IMR-90 (cell line): ENCODE measurements around the gene KRT76. TPM values are rescaled to one million over a fixed set of nuclear protein-coding genes. Genes with fewer than 3 reads are reported as not detected.

ENCODE experiments used
- ATAC-seq: fragments of 200-7000 bp; cut with Tn5 transposase; 2 replicates; pipeline ENCODE4 v1.9.1; 2020; ENCODE audit warnings: low read depth, mild to moderate bottlenecking, moderate library complexity
- BruUV-seq: library from RNA; stranded (reverse); fragments of 400-500 nt; replicated peaks from 2 replicates; lab custom pipeline; 2021; lab: Mats Ljungman, UMichigan
- CTCF ChIA-PET: fragments of 300-600 bp; formaldehyde crosslinking; extraction: SDS; loops from one replicate; lab custom pipeline; 2021; ENCODE audit warnings: antibody characterized with exemption; lab: Yijun Ruan, JAX
- POLR2A ChIA-PET: fragments of 300-600 bp; sonication (Branson Sonifier 250); formaldehyde crosslinking; loops from one replicate; lab custom pipeline; 2022; ENCODE audit warnings: antibody characterized with exemption; ENCODE audit not compliant: unreplicated experiment; lab: Charles Lee
- DNase-seq: peaks from one replicate; pipeline ENCODE4 v3.0.0; 2013
- H2AFZ ChIP-seq: replicated peaks from 2 replicates; pipeline ENCODE3; 2013; ENCODE audit warnings: low read length, mild to moderate bottlenecking; ENCODE audit not compliant: poor library complexity
- H2AK5ac ChIP-seq: 2 replicates; pipeline ENCODE4 v1.6.1; 2013; ENCODE audit warnings: low read depth, low read length, inconsistent platforms
- H2AK9ac ChIP-seq: replicated peaks from 2 replicates; pipeline ENCODE3; 2013; ENCODE audit warnings: mild to moderate bottlenecking, low read depth, low read length, moderate library complexity; ENCODE audit not compliant: poor library complexity
- H2BK120ac ChIP-seq: 2 replicates; pipeline ENCODE4 v1.6.1; 2013; ENCODE audit warnings: low read depth, low read length, inconsistent platforms
- H2BK15ac ChIP-seq: 3 replicates; pipeline ENCODE4 v1.6.1; 2013; ENCODE audit warnings: low read depth, low read length, inconsistent platforms
- H2BK20ac ChIP-seq: 2 replicates; pipeline ENCODE4 v1.6.1; 2013; ENCODE audit warnings: low read depth, mild to moderate bottlenecking, inconsistent platforms, low read length, moderate library complexity
- H2BK5ac ChIP-seq: 2 replicates; pipeline ENCODE4 v1.6.1; 2013; ENCODE audit warnings: mild to moderate bottlenecking, low read depth, low read length, inconsistent platforms; ENCODE audit not compliant: poor library complexity, severe bottlenecking
- H3K14ac ChIP-seq: replicated peaks from 2 replicates; pipeline ENCODE4 v1.6.1; 2013; ENCODE audit warnings: low read depth, low read length, inconsistent platforms
- H3K18ac ChIP-seq: 2 replicates; pipeline ENCODE4 v1.6.1; 2013; ENCODE audit warnings: low read depth, low read length, control low read depth
- H3K23ac ChIP-seq: 2 replicates; pipeline ENCODE4 v1.6.1; 2013; ENCODE audit warnings: low read depth, low read length, inconsistent platforms
- H3K27ac ChIP-seq: 2 replicates; pipeline ENCODE4 v1.5.1; 2013; ENCODE audit warnings: mild to moderate bottlenecking, control low read depth, low read length; ENCODE audit not compliant: insufficient read depth
- H3K27me3 ChIP-seq: 2 replicates; pipeline ENCODE4 v1.6.1; 2013; ENCODE audit warnings: low read length; ENCODE audit not compliant: control insufficient read depth, insufficient read depth
- H3K36me3 ChIP-seq: 2 replicates; pipeline ENCODE4 v1.6.1; 2013; ENCODE audit warnings: low read length, mixed read lengths; ENCODE audit not compliant: control insufficient read depth, insufficient read depth
- H3K4ac ChIP-seq: 2 replicates; pipeline ENCODE4 v1.6.1; 2013; ENCODE audit warnings: low read depth, low read length, inconsistent platforms
- H3K4me1 ChIP-seq: 2 replicates; pipeline ENCODE4 v1.6.1; 2013; ENCODE audit warnings: low read length, mixed read lengths; ENCODE audit not compliant: control insufficient read depth, insufficient read depth
- H3K4me2 ChIP-seq: 2 replicates; pipeline ENCODE4 v1.6.1; 2013; ENCODE audit warnings: low read depth, mild to moderate bottlenecking, control low read depth, low read length, moderate library complexity
- H3K4me3 ChIP-seq: 2 replicates; pipeline ENCODE4 v1.5.1; 2013; ENCODE audit warnings: low read depth, mild to moderate bottlenecking, control low read depth, low read length, moderate library complexity; ENCODE audit not compliant: insufficient read depth
- H3K56ac ChIP-seq: 2 replicates; pipeline ENCODE4 v1.6.1; 2013; ENCODE audit warnings: low read length, inconsistent platforms; ENCODE audit not compliant: insufficient read depth; ENCODE audit errors: extremely low read depth
- H3K79me1 ChIP-seq, 2 experiments: 2 replicates each; pipeline ENCODE4 v1.6.1; 2013; ENCODE audit warnings: low read length in 2 of 2, inconsistent platforms in 1 of 2, low read depth in 1 of 2
- H3K9ac ChIP-seq: 2 replicates; pipeline ENCODE4 v1.6.1; 2013; ENCODE audit warnings: low read depth, low read length, control low read depth
- H3K9me1 ChIP-seq: 2 replicates; pipeline ENCODE4 v1.6.1; 2013; ENCODE audit warnings: low read length, inconsistent platforms; ENCODE audit not compliant: insufficient read depth
- H3K9me3 ChIP-seq: 2 replicates; pipeline ENCODE4 v1.6.1; 2013; ENCODE audit warnings: low read length; ENCODE audit not compliant: control insufficient read depth, insufficient read depth
- H4K20me1 ChIP-seq: 2 replicates; pipeline ENCODE4 v1.6.1; 2013; ENCODE audit warnings: low read length, inconsistent platforms; ENCODE audit not compliant: insufficient read depth
- H4K5ac ChIP-seq: 2 replicates; pipeline ENCODE4 v1.6.1; 2013; ENCODE audit warnings: mild to moderate bottlenecking, low read depth, low read length, control low read depth
- H4K8ac ChIP-seq, 2 experiments: 2 replicates each; pipeline ENCODE4 v1.6.1; 2013; ENCODE audit warnings: low read depth in 2 of 2, low read length in 2 of 2, control low read depth in 1 of 2, inconsistent platforms in 1 of 2
- H4K91ac ChIP-seq: 2 replicates; pipeline ENCODE4 v1.6.1; 2013; ENCODE audit warnings: low read depth, low read length, inconsistent platforms; ENCODE audit not compliant: insufficient read depth
- BHLHE40 ChIP-seq: fragments of 150-350 bp; IDR thresholded peaks from 2 replicates; pipeline ENCODE4 v1.6.1; 2016; ENCODE audit warnings: mild to moderate bottlenecking, low read depth, low read length
- CEBPB ChIP-seq: IDR thresholded peaks from 2 replicates; pipeline ENCODE4 v1.6.1; 2012; ENCODE audit warnings: low read depth, low read length, improper control_type of control experiment
- CHD1 ChIP-seq: IDR thresholded peaks from 2 replicates; pipeline ENCODE4 v1.6.1; 2012; ENCODE audit warnings: low read depth, low read length, improper control_type of control experiment
- FOS ChIP-seq: fragments of 150-350 bp; IDR thresholded peaks from 2 replicates; pipeline ENCODE4 v1.6.1; 2016; ENCODE audit warnings: low read depth, low read length
- MAFK ChIP-seq: IDR thresholded peaks from 2 replicates; pipeline ENCODE4 v1.6.1; 2012; ENCODE audit warnings: low read depth, low read length, improper control_type of control experiment
- MXI1 ChIP-seq: IDR thresholded peaks from 2 replicates; pipeline ENCODE4 v1.6.1; 2012; ENCODE audit warnings: low read depth, mild to moderate bottlenecking, low read length, moderate library complexity, borderline replicate concordance
- RAD21 ChIP-seq: IDR thresholded peaks from 2 replicates; pipeline ENCODE4 v1.6.1; 2012; ENCODE audit warnings: low read length, improper control_type of control experiment
- RCOR1 ChIP-seq: IDR thresholded peaks from 2 replicates; pipeline ENCODE4 v1.6.1; 2012; ENCODE audit warnings: mild to moderate bottlenecking, low read length, improper control_type of control experiment; ENCODE audit not compliant: insufficient replicate concordance
- RFX5 ChIP-seq: IDR thresholded peaks from 2 replicates; pipeline ENCODE4 v1.8.0; 2012; ENCODE audit warnings: low read depth, mild to moderate bottlenecking, low read length, moderate library complexity
- SMC3 ChIP-seq: fragments of 150-350 bp; IDR thresholded peaks from 2 replicates; pipeline ENCODE4 v1.6.1; 2016; ENCODE audit warnings: low read depth, mild to moderate bottlenecking, antibody characterized with exemption, low read length, moderate library complexity
- WGBS, 2 experiments: methylation state at CpG; one replicate each; pipeline versions ENCODE4 v1.1.5 to v1.1.7; 2013; ENCODE audit warnings: missing lambda C conversion rate in 2 of 2; ENCODE audit not compliant: insufficient read length in 1 of 2; ENCODE audit errors: extremely low coverage in 2 of 2; 5-methylcytosine and 5-hydroxymethylcytosine counted together
- dilution Hi-C: fragments of 300-500 bp; cut with HindIII; formaldehyde crosslinking; loops from one replicate; pipeline ENCODE4 v1.14.3; 2018; ENCODE audit warnings: low sequenced_read_pairs; ENCODE audit not compliant: unreplicated experiment
- in situ Hi-C: fragments of 300-500 bp; cut with MboI; formaldehyde crosslinking; loops from 3 replicates; pipeline ENCODE4 v1.14.3; 2019; ENCODE audit warnings: low sequenced_read_pairs, inconsistent platforms, mixed read lengths
- intact Hi-C: fragments of 100-400 bp; cut with micrococcal nuclease; formaldehyde crosslinking; loops from 2 replicates; pipeline ENCODE4 v1.10.0; 2022
- polyA plus RNA-seq, 3 experiments: library from polyadenylated mRNA; depleted of rRNA; stranded (reverse); fragments of >200 nt; gene quantifications; 2 replicates each; pipeline ENCODE4 v1.2.3, GENCODE V29; 2012; ENCODE audit warnings: low replicate concordance in 1 of 3
- total RNA-seq: library from RNA; depleted of rRNA; stranded (reverse); fragments of >200 nt; gene quantifications from 2 replicates; pipeline ENCODE4 v1.2.3, GENCODE V29; 2012
- TF ChIP-seq, protein P1 (sequence below): fragments of 150-350 bp; IDR thresholded peaks from 2 replicates; pipeline ENCODE4 v1.6.1; 2016; ENCODE audit warnings: low read depth, mild to moderate bottlenecking, low read length, moderate library complexity, borderline replicate concordance
- TF ChIP-seq, protein P2 (sequence below): fragments of 150-350 bp; IDR thresholded peaks from 2 replicates; pipeline ENCODE4 v1.6.1; 2017; ENCODE audit warnings: mild to moderate bottlenecking, antibody characterized with exemption, low read length, low read depth
- TF ChIP-seq, protein P3 (sequence below): conservative IDR thresholded peaks from 2 replicates; pipeline ENCODE4 v1.5.1; 2012; ENCODE audit warnings: mild to moderate bottlenecking, low read depth, low read length, improper control_type of control experiment

Gene KRT76
- total and polyA plus RNA-seq, 2 of the 4 experiments (the other 2 are of a cell fraction): not detected

DNA sequence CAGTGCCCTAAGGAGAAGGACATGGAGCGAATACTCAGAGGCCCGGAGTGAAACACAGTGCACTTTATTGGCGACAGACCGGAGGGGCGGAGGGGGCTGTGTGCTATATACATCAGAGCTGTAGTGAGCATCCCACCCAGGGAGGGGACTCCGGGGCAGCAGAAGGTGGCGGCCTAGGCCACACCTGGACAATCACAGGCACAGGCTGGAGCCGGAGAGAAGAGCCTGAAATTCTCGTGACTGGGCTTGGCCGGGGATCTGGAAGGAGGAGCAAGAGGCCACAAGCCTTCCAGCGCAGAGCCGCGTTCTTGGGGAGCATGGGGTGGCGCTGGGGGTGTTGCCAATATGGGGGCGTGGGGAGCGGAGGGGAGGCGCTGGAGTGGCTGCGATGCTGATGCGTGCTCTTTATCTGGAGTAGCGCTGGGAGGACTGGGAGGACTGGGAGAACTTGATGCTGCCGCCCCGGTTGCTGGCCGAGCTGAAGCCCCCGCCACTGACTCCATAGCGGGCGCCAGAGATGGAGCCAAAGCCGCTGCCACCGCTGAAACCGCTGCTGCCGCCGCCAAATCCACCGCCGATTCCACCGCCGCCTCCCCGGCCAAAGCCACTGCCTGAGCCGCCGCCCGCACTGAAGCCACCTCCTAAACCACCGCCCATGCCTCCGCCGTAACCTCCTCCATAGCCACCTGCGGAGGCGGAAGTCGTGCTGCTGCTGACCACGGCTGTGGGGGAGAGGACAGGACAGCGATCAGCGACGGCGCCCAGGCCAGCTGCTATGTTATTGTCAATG, 12.7 kb upstream of the KRT76 start:
- 36% methylated on average over 22 of the region's 50 CpGs; no CpG with 5 or more reads in 1 of the 2 experiments for WGBS, 2 experiments
- no peak overlapping the region for H3K14ac ChIP-seq
- intact Hi-C loops (no loop called here), in situ Hi-C loops (no loop called here), dilution Hi-C loops (no loop called here)
- no peak overlapping the region for H3K4me3 ChIP-seq
- ChIA-PET CTCF (no interaction called here), POLR2A (no interaction called here)
- no peak overlapping the region for H4K91ac ChIP-seq
- peaks cover 46% of the 10 kb centered on the region for H3K27me3 ChIP-seq
- no peaks in the 10 kb centered on the region for H3K9me1 ChIP-seq
- H2BK5ac ChIP-seq: no peak overlapping the region
- H3K4me1 ChIP-seq: no peaks in the 10 kb centered on the region
- no peak overlapping the region for H3K27ac ChIP-seq
- H2AK5ac ChIP-seq: no peak overlapping the region
- H3K56ac ChIP-seq: no peak overlapping the region
- H2BK120ac ChIP-seq: no peak overlapping the region
- H3K9ac ChIP-seq: no peak overlapping the region
- no peak overlapping the region for H2BK15ac ChIP-seq
- no peak overlapping the region for H3K4me2 ChIP-seq
- no peak overlapping the region for H2BK20ac ChIP-seq
- TF ChIP-seq SMC3: no peak
- no peak for TF ChIP-seq FOS
- TF ChIP-seq, protein P1, sequence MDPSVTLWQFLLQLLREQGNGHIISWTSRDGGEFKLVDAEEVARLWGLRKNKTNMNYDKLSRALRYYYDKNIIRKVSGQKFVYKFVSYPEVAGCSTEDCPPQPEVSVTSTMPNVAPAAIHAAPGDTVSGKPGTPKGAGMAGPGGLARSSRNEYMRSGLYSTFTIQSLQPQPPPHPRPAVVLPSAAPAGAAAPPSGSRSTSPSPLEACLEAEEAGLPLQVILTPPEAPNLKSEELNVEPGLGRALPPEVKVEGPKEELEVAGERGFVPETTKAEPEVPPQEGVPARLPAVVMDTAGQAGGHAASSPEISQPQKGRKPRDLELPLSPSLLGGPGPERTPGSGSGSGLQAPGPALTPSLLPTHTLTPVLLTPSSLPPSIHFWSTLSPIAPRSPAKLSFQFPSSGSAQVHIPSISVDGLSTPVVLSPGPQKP: no peak
- TF ChIP-seq, protein P2, sequence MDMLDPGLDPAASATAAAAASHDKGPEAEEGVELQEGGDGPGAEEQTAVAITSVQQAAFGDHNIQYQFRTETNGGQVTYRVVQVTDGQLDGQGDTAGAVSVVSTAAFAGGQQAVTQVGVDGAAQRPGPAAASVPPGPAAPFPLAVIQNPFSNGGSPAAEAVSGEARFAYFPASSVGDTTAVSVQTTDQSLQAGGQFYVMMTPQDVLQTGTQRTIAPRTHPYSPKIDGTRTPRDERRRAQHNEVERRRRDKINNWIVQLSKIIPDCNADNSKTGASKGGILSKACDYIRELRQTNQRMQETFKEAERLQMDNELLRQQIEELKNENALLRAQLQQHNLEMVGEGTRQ: no peak
- TF ChIP-seq CHD1: no peak
- TF ChIP-seq CEBPB: no peak
- no peak for TF ChIP-seq MXI1
- no peak for TF ChIP-seq MAFK
- no peak for TF ChIP-seq RAD21
- TF ChIP-seq, protein P3, sequence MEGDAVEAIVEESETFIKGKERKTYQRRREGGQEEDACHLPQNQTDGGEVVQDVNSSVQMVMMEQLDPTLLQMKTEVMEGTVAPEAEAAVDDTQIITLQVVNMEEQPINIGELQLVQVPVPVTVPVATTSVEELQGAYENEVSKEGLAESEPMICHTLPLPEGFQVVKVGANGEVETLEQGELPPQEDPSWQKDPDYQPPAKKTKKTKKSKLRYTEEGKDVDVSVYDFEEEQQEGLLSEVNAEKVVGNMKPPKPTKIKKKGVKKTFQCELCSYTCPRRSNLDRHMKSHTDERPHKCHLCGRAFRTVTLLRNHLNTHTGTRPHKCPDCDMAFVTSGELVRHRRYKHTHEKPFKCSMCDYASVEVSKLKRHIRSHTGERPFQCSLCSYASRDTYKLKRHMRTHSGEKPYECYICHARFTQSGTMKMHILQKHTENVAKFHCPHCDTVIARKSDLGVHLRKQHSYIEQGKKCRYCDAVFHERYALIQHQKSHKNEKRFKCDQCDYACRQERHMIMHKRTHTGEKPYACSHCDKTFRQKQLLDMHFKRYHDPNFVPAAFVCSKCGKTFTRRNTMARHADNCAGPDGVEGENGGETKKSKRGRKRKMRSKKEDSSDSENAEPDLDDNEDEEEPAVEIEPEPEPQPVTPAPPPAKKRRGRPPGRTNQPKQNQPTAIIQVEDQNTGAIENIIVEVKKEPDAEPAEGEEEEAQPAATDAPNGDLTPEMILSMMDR: no peak
- no peak for TF ChIP-seq BHLHE40
- no peak for TF ChIP-seq RCOR1
- no peak for TF ChIP-seq RFX5
- no peak for DNase-seq
- H3K4ac ChIP-seq: no peak overlapping the region
- H3K36me3 ChIP-seq: no peaks in the 10 kb centered on the region
- BruUV-seq: no TSS peak
- no peak overlapping the region for H4K5ac ChIP-seq
- H4K8ac ChIP-seq: no peak overlapping the region
- no peak overlapping the region for H3K18ac ChIP-seq
- ATAC-seq: no peak
- H3K79me1 ChIP-seq: no peaks in the 10 kb centered on the region
- no peak overlapping the region for H3K23ac ChIP-seq
- H2AK9ac ChIP-seq: no peak overlapping the region
- H4K20me1 ChIP-seq: no peaks in the 10 kb centered on the region
- peak overlapping the region; percentile 64 for H2AFZ ChIP-seq
- H3K9me3 ChIP-seq: no peaks in the 10 kb centered on the region
